HG03520 (cell line): ENCODE measurements around the gene KRTAP16-1.
"Not testable (repeated sequence)": the region's sequence is repeated elsewhere in the genome, so short reads cannot be mapped to it uniquely, and the experiment has no call there.

Source experiments
- ATAC-seq: cut with Tn5 transposase; IDR thresholded peaks from one replicate; pipeline ENCODE4 v1.9.1; 2021; ENCODE audit warnings: mild to moderate bottlenecking, moderate library complexity; ENCODE audit not compliant: unreplicated experiment

Gene KRTAP16-1

GRCh38 chr17:41308918-41309359 is at the start of gene KRTAP16-1:
TSS of gene KRTAP16-1 (minus strand) at chr17:41309309. CDS start at chr17:41309253, 56 bp downstream.
- ATAC-seq, result no peak

- no peak for ATAC-seq
Measured at GRCh38 chr17:41354536-41354935, 45.4 kb upstream of the KRTAP16-1 start.

GRCh38 chr17:41352597-41353366 is 43.7 kb upstream of the KRTAP16-1 start:
- no peak for ATAC-seq

GRCh38 chr17:41351177-41351576 is 42.1 kb upstream of the KRTAP16-1 start:
- ATAC-seq, result no peak

- ATAC-seq, result not testable (repeated sequence)
Measured at GRCh38 chr17:41350381-41350878, 41.3 kb upstream of the KRTAP16-1 start, which contains the start of gene KRT33A. TSS of gene KRT33A (minus strand) at chr17:41350828. CDS start at chr17:41350767, 61 bp downstream.

- ATAC-seq, result no peak
Measured at GRCh38 chr17:41347869-41348760, 39.0 kb upstream of the KRTAP16-1 start.

- not testable (repeated sequence) for ATAC-seq
Measured at GRCh38 chr17:41346421-41346820, 37.3 kb upstream of the KRTAP16-1 start.

- no peak for ATAC-seq
Measured at GRCh38 chr17:41345992-41346391, 36.9 kb upstream of the KRTAP16-1 start.

GRCh38 chr17:41343029-41343428 is 33.9 kb upstream of the KRTAP16-1 start:
- ATAC-seq, result no peak

- no peak for ATAC-seq
Measured at GRCh38 chr17:41340934-41341861, 32.1 kb upstream of the KRTAP16-1 start.

GRCh38 chr17:41340494-41340893 is 31.4 kb upstream of the KRTAP16-1 start:
- ATAC-seq, result no peak

GRCh38 chr17:41339571-41340172 is 30.6 kb upstream of the KRTAP16-1 start:
- ATAC-seq, result no peak

- no peak for ATAC-seq
Measured at GRCh38 chr17:41338961-41339485, 29.9 kb upstream of the KRTAP16-1 start.

GRCh38 chr17:41335747-41336146 is 26.6 kb upstream of the KRTAP16-1 start:
- ATAC-seq, result no peak

GRCh38 chr17:41334385-41335305 is 25.5 kb upstream of the KRTAP16-1 start:
- ATAC-seq, result no peak

GRCh38 chr17:41333836-41334235 is 24.7 kb upstream of the KRTAP16-1 start:
- ATAC-seq, result no peak

- no peak for ATAC-seq
Measured at GRCh38 chr17:41333098-41333497, 24.0 kb upstream of the KRTAP16-1 start.

GRCh38 chr17:41332239-41332638 is 23.1 kb upstream of the KRTAP16-1 start:
- no peak for ATAC-seq

- no peak for ATAC-seq
Measured at GRCh38 chr17:41331606-41332005, 22.5 kb upstream of the KRTAP16-1 start.
